ENCODE results near the gene BCAR3.

Gene BCAR3

GRCh38 chr1:93625582-93626327, 55.9 kb downstream of the BCAR3 start:
- no peaks in the 10 kb centered on the region for H3K4me1 ChIP-seq (ENCODE audit: control insufficient read depth, insufficient read depth, low read length)
- no peaks in the 10 kb centered on the region for H3K27me3 ChIP-seq (ENCODE audit: control insufficient read depth, insufficient read depth, low read length)
- H3K9ac ChIP-seq (ENCODE audit: low read depth, low read length), result no peak overlapping the region
- peaks cover 2% of the 10 kb centered on the region for H3K36me3 ChIP-seq (ENCODE audit: control insufficient read depth, insufficient read depth, low read length)
- no peak overlapping the region for H3K4me3 ChIP-seq (ENCODE audit: low read depth, low read length)
- no peaks in the 10 kb centered on the region for H3K9me3 ChIP-seq (ENCODE audit: control insufficient read depth, insufficient read depth, low read length)

DNA sequence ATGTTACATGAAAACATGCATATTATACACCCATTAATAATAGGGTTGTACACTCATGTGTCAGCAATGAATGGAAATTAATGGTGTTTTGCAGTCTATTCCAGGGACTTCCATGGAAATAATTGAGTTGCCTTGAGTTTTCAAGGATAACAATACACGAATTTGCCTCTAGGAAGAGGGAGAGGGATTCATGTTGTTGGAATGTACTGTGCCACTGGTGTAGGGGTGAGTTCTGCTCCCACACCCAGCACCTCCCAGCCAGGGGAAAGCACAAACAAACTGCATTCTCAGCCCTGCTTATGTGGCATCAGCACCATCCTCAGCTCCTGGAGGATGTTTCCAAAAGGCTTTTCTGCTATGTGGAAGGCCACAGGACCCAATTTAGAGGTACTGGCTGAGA, 57.8 kb downstream of the BCAR3 start:
- H3K9ac ChIP-seq (ENCODE audit: low read depth, low read length), result no peak overlapping the region
- no peak overlapping the region for H3K4me3 ChIP-seq (ENCODE audit: low read depth, low read length)
- no peaks in the 10 kb centered on the region for H3K36me3 ChIP-seq (ENCODE audit: control insufficient read depth, insufficient read depth, low read length)

GRCh38 chr1:93623436-93623835, 58.2 kb downstream of the BCAR3 start:
- Histone ChIP-seq H3K4me3 (ENCODE audit: low read depth, low read length) (no peak overlapping the region), H3K9ac (ENCODE audit: low read depth, low read length) (no peak overlapping the region), H3K4me1 (ENCODE audit: control insufficient read depth, insufficient read depth, low read length) (no peaks in the 10 kb centered on the region), H3K27me3 (ENCODE audit: control insufficient read depth, insufficient read depth, low read length) (no peaks in the 10 kb centered on the region), H3K36me3 (ENCODE audit: control insufficient read depth, insufficient read depth, low read length) (no peaks in the 10 kb centered on the region), H3K9me3 (ENCODE audit: control insufficient read depth, insufficient read depth, low read length) (no peaks in the 10 kb centered on the region)

More for the DNA sequence above, 57.8 kb downstream of the BCAR3 start:
- H3K9me3 ChIP-seq (ENCODE audit: control insufficient read depth, insufficient read depth, low read length), result no peaks in the 10 kb centered on the region
- H3K27me3 ChIP-seq (ENCODE audit: control insufficient read depth, insufficient read depth, low read length), result no peaks in the 10 kb centered on the region
- H3K4me1 ChIP-seq (ENCODE audit: control insufficient read depth, insufficient read depth, low read length), result no peaks in the 10 kb centered on the region

GRCh38 chr1:93621246-93621645, 60.4 kb downstream of the BCAR3 start:
- Histone ChIP-seq H3K36me3 (ENCODE audit: control insufficient read depth, insufficient read depth, low read length) (no peaks in the 10 kb centered on the region), H3K4me3 (ENCODE audit: low read depth, low read length) (no peak overlapping the region), H3K9ac (ENCODE audit: low read depth, low read length) (no peak overlapping the region), H3K9me3 (ENCODE audit: control insufficient read depth, insufficient read depth, low read length) (no peaks in the 10 kb centered on the region), H3K4me1 (ENCODE audit: control insufficient read depth, insufficient read depth, low read length) (peaks cover 20% of the 10 kb centered on the region), H3K27me3 (ENCODE audit: control insufficient read depth, insufficient read depth, low read length) (no peaks in the 10 kb centered on the region)

- Histone ChIP-seq H3K9ac (ENCODE audit: low read depth, low read length) (no peak overlapping the region), H3K36me3 (ENCODE audit: control insufficient read depth, insufficient read depth, low read length) (no peaks in the 10 kb centered on the region), H3K27me3 (ENCODE audit: control insufficient read depth, insufficient read depth, low read length) (no peaks in the 10 kb centered on the region), H3K4me3 (ENCODE audit: low read depth, low read length) (no peak overlapping the region), H3K4me1 (ENCODE audit: control insufficient read depth, insufficient read depth, low read length) (peaks cover 24% of the 10 kb centered on the region), H3K9me3 (ENCODE audit: control insufficient read depth, insufficient read depth, low read length) (no peaks in the 10 kb centered on the region)
Measured at GRCh38 chr1:93620841-93621210, 60.8 kb downstream of the BCAR3 start.

DNA sequence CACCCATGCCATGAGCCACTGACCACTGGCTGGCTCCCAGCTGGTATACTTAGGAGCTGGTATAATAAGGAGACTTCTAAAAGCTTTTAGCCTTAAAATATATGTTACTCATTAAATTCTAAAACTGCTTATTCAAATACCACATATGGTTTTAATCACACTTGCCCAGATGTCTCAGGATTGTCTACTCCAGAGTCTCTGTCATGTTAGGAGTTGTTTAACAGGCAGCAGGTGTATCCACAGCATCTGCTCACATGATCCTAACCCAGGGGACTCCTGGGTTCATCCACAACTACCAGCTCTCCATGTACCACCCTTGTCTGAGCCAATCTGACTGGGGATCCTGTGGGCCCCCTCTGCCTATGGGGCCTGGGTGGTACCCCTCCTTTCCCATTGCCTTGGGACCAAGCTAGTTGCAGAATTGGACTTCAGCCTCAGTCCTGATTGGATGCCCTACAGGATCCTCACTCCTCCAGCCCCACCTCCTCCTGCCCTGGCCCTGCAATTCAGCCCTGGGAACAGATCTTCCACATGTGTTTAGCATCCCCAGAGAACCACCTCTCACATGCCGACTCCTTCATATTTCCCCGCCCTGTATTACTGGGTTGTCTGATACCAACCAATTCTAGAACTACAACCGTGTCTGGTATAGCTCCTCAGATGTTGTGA, 61.3 kb downstream of the BCAR3 start:
- no peaks in the 10 kb centered on the region for H3K9me3 ChIP-seq (ENCODE audit: control insufficient read depth, insufficient read depth, low read length)
- peaks cover 29% of the 10 kb centered on the region for H3K4me1 ChIP-seq (ENCODE audit: control insufficient read depth, insufficient read depth, low read length)

DNA sequence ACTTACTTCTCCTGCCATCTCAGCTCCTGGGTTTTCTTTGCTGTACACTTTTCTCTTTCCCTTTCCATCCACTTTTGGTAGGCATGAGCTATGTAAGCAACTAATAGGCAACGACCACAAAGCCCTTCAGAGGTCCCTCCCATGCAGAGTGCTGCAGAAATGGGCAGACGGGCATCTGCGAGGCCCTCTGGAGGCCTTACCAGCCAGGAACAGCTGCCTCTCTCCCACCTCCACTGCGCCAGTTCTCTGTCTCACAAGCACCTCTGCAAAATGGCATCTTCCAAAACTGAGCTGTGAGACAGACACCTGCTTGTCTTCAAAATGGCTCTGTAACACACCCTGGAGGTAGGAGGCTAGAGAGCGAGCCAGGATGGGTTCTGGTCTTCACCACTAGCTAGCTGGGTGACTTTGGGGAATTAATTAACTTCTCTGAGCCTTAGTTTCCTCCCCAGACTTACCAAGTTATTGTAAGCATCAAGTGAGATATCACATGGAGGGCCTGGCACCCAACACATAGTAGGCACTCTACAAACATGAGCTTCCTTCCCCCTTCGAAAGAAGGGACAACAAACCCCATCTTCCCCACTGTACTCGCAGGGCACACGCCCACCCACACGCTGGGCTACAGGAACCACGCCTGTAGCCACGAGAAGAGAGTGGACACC, 62.0 kb downstream of the BCAR3 start:
- Histone ChIP-seq H3K27me3 (ENCODE audit: control insufficient read depth, insufficient read depth, low read length) (no peaks in the 10 kb centered on the region), H3K9ac (ENCODE audit: low read depth, low read length) (no peak overlapping the region), H3K4me3 (ENCODE audit: low read depth, low read length) (no peak overlapping the region), H3K4me1 (ENCODE audit: control insufficient read depth, insufficient read depth, low read length) (peaks cover 34% of the 10 kb centered on the region), H3K36me3 (ENCODE audit: control insufficient read depth, insufficient read depth, low read length) (no peaks in the 10 kb centered on the region), H3K9me3 (ENCODE audit: control insufficient read depth, insufficient read depth, low read length) (no peaks in the 10 kb centered on the region)

More for the DNA sequence above, 61.3 kb downstream of the BCAR3 start:
- no peaks in the 10 kb centered on the region for H3K36me3 ChIP-seq (ENCODE audit: control insufficient read depth, insufficient read depth, low read length)
- no peak overlapping the region for H3K4me3 ChIP-seq (ENCODE audit: low read depth, low read length)
- H3K9ac ChIP-seq (ENCODE audit: low read depth, low read length), result no peak overlapping the region
- no peaks in the 10 kb centered on the region for H3K27me3 ChIP-seq (ENCODE audit: control insufficient read depth, insufficient read depth, low read length)

GRCh38 chr1:93617670-93618499, 63.8 kb downstream of the BCAR3 start:
- peaks cover 41% of the 10 kb centered on the region for H3K4me1 ChIP-seq (ENCODE audit: control insufficient read depth, insufficient read depth, low read length)
- H3K9ac ChIP-seq (ENCODE audit: low read depth, low read length), result no peak overlapping the region
- H3K27me3 ChIP-seq (ENCODE audit: control insufficient read depth, insufficient read depth, low read length), result no peaks in the 10 kb centered on the region
- no peak overlapping the region for H3K4me3 ChIP-seq (ENCODE audit: low read depth, low read length)
- H3K36me3 ChIP-seq (ENCODE audit: control insufficient read depth, insufficient read depth, low read length), result no peaks in the 10 kb centered on the region
- H3K9me3 ChIP-seq (ENCODE audit: control insufficient read depth, insufficient read depth, low read length), result no peaks in the 10 kb centered on the region

GRCh38 chr1:93616996-93617669, 64.5 kb downstream of the BCAR3 start:
- H3K9me3 ChIP-seq (ENCODE audit: control insufficient read depth, insufficient read depth, low read length), result no peaks in the 10 kb centered on the region
- no peak overlapping the region for H3K9ac ChIP-seq (ENCODE audit: low read depth, low read length)
- no peak overlapping the region for H3K4me3 ChIP-seq (ENCODE audit: low read depth, low read length)
- peaks cover 41% of the 10 kb centered on the region for H3K4me1 ChIP-seq (ENCODE audit: control insufficient read depth, insufficient read depth, low read length)
- H3K27me3 ChIP-seq (ENCODE audit: control insufficient read depth, insufficient read depth, low read length), result no peaks in the 10 kb centered on the region
- H3K36me3 ChIP-seq (ENCODE audit: control insufficient read depth, insufficient read depth, low read length), result no peaks in the 10 kb centered on the region

DNA sequence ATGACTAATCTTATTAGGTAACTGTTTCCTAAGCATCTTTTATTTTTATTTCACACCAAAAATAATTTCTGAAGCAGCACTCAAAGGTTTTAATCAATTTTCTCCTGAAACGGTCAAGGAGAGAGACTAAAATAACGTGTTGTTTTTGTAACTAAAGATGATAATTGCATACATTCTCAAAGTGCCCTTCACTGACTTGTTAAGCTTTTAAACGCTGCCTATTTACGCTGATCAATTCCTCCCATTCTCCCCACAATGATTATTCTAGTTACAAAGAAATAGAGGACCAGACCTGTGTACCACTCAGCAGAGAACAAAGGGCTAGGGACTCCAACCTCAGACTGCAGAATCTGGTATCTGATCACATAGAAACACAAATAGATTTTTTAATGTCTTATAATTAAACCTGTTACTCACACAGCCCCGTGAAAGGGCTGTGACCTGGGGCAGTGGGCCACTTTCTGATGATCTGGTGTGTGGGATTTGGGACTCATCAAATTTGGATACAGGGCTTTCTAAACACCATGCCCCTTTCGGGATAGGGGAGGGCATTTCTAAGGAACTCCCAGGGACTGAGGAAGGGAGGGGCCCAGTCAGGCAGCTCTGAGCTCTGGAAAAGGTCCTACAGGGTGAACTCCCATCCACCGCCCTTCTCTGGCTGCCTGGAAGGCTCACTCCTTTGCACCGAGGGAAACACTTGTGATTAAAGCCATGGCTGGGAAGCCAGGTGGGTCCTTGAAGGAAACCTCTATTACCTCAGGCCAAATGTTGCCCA, 65.2 kb downstream of the BCAR3 start:
- Histone ChIP-seq H3K9me3 (ENCODE audit: control insufficient read depth, insufficient read depth, low read length) (no peaks in the 10 kb centered on the region), H3K9ac (ENCODE audit: low read depth, low read length) (no peak overlapping the region), H3K4me3 (ENCODE audit: low read depth, low read length) (no peak overlapping the region), H3K36me3 (ENCODE audit: control insufficient read depth, insufficient read depth, low read length) (no peaks in the 10 kb centered on the region), H3K27me3 (ENCODE audit: control insufficient read depth, insufficient read depth, low read length) (no peaks in the 10 kb centered on the region), H3K4me1 (ENCODE audit: control insufficient read depth, insufficient read depth, low read length) (peaks cover 41% of the 10 kb centered on the region)

All from iPS-15b (cell line).